ENCODE results near the gene NAV1.

Gene NAV1

GRCh38 chr1:201570181-201570885 is 31.4 kb downstream of the NAV1 start:
- no peak for TF ChIP-seq TAF1 (IDR thresholded peaks at IDR 0.05; ENCODE audit: borderline replicate concordance, insufficient read depth, low read length)
- TF ChIP-seq POLR2AphosphoS5 (IDR thresholded peaks at IDR 0.05; ENCODE audit: low read depth, low read length): no peak
- no peak for TF ChIP-seq REST (IDR thresholded peaks at IDR 0.05; ENCODE audit: insufficient read depth in 1 of 2, low read depth in 2 of 2, low read length in 2 of 2)
- TF ChIP-seq FOXP2 (optimal IDR thresholded peaks at IDR 0.05; ENCODE audit: borderline replicate concordance, extremely low read depth, extremely low read length, insufficient read depth): no peak
- no peak for TF ChIP-seq SIN3A (IDR thresholded peaks at IDR 0.05; ENCODE audit: borderline replicate concordance, insufficient read depth, low read length)

- TF ChIP-seq TAF1 (IDR thresholded peaks at IDR 0.05; ENCODE audit: borderline replicate concordance, insufficient read depth, low read length): no peak
- TF ChIP-seq SIN3A (IDR thresholded peaks at IDR 0.05; ENCODE audit: borderline replicate concordance, insufficient read depth, low read length): no peak
- TF ChIP-seq REST (IDR thresholded peaks at IDR 0.05; ENCODE audit: insufficient read depth in 1 of 2, low read depth in 2 of 2, low read length in 2 of 2): no peak
- no peak for TF ChIP-seq POLR2AphosphoS5 (IDR thresholded peaks at IDR 0.05; ENCODE audit: low read depth, low read length)
- TF ChIP-seq FOXP2 (optimal IDR thresholded peaks at IDR 0.05; ENCODE audit: borderline replicate concordance, extremely low read depth, extremely low read length, insufficient read depth): no peak
These were observed 32.1 kb downstream of the NAV1 start for GRCh38 chr1:201570886-201571624.

- no peak for TF ChIP-seq FOXP2 (optimal IDR thresholded peaks at IDR 0.05; ENCODE audit: borderline replicate concordance, extremely low read depth, extremely low read length, insufficient read depth)
- no peak for TF ChIP-seq SIN3A (IDR thresholded peaks at IDR 0.05; ENCODE audit: borderline replicate concordance, insufficient read depth, low read length)
- no peak for TF ChIP-seq POLR2AphosphoS5 (IDR thresholded peaks at IDR 0.05; ENCODE audit: low read depth, low read length)
- TF ChIP-seq TAF1 (IDR thresholded peaks at IDR 0.05; ENCODE audit: borderline replicate concordance, insufficient read depth, low read length): no peak
- TF ChIP-seq REST (IDR thresholded peaks at IDR 0.05; ENCODE audit: insufficient read depth in 1 of 2, low read depth in 2 of 2, low read length in 2 of 2): no peak
These were observed 34.1 kb downstream of the NAV1 start for GRCh38 chr1:201573030-201573429.

- TF ChIP-seq REST (IDR thresholded peaks at IDR 0.05; ENCODE audit: insufficient read depth in 1 of 2, low read depth in 2 of 2, low read length in 2 of 2) (no peak), FOXP2 (optimal IDR thresholded peaks at IDR 0.05; ENCODE audit: borderline replicate concordance, extremely low read depth, extremely low read length, insufficient read depth) (no peak), SIN3A (IDR thresholded peaks at IDR 0.05; ENCODE audit: borderline replicate concordance, insufficient read depth, low read length) (no peak), POLR2AphosphoS5 (IDR thresholded peaks at IDR 0.05; ENCODE audit: low read depth, low read length) (no peak), TAF1 (IDR thresholded peaks at IDR 0.05; ENCODE audit: borderline replicate concordance, insufficient read depth, low read length) (no peak)
These were observed 35.0 kb downstream of the NAV1 start for GRCh38 chr1:201573923-201574322.
